K562 (cell line): ENCODE results near the gene RNF43. TPM values are rescaled to one million over a fixed set of nuclear protein-coding genes. Genes with fewer than 3 reads are reported as not detected.

Experiments used
- BRCA1 ChIP-seq, 2 experiments: fragments of 450-650 bp in 1 of 2; sonication (generic) in 1 of 2; formaldehyde crosslinking in 1 of 2; IDR thresholded peaks; 2 replicates each; pipeline versions ENCODE4 v1.5.0 to v1.6.1; 2017 to 2020; ENCODE audit warnings: mild to moderate bottlenecking in 1 of 2, missing genetic modification reagents in 1 of 2
- CREB1 ChIP-seq, 2 experiments: sonication (generic) in 1 of 2; formaldehyde crosslinking in 1 of 2; IDR thresholded peaks; 2 replicates each; pipeline versions ENCODE4 v1.6.1 to v1.8.0; 2012 to 2022; ENCODE audit warnings: inconsistent platforms in 1 of 2, mild to moderate bottlenecking in 1 of 2, missing genetic modification reagents in 1 of 2, moderate library complexity in 1 of 2
- GABPB1 ChIP-seq: sonication (generic); formaldehyde crosslinking; IDR thresholded peaks from 2 replicates; pipeline ENCODE4 v1.8.0; 2022; ENCODE audit warnings: mild to moderate bottlenecking, missing genetic modification reagents
- HOXB6 ChIP-seq: fragments of 250-450 bp; sonication (Bioruptor Pico); IDR thresholded peaks from 2 replicates; pipeline ENCODE4 v1.5.1; 2022; ENCODE audit warnings: mild to moderate bottlenecking, borderline replicate concordance
- KDM4B ChIP-seq, 2 experiments: fragments of 450-650 bp in 1 of 2; sonication (generic) in 1 of 2; IDR thresholded peaks; 2 replicates each; pipeline ENCODE4 v1.6.1; 2016 to 2017; ENCODE audit warnings: borderline replicate concordance in 2 of 2, antibody characterized with exemption in 1 of 2, low read depth in 1 of 2, mild to moderate bottlenecking in 1 of 2
- NFIX ChIP-seq: fragments of 250-450 bp; sonication (Bioruptor Pico); IDR thresholded peaks from 2 replicates; pipeline ENCODE4 v1.4.0; 2020; ENCODE audit warnings: low read depth, mild to moderate bottlenecking, moderate library complexity
- PCBP1 ChIP-seq: fragments of 200-400 bp; formaldehyde crosslinking; IDR thresholded peaks from 2 replicates; pipeline ENCODE4 v1.6.1; 2018; ENCODE audit warnings: mild to moderate bottlenecking, low read depth, low read length; ENCODE audit not compliant: poor library complexity, severe bottlenecking
- PKNOX1 ChIP-seq: fragments of 450-650 bp; IDR thresholded peaks from 2 replicates; pipeline ENCODE4 v1.6.1; 2016
- SMARCE1 ChIP-seq: fragments of 450-650 bp; IDR thresholded peaks from 2 replicates; pipeline ENCODE4 v1.7.1; 2016; ENCODE audit warnings: mild to moderate bottlenecking
- XRCC3 ChIP-seq: fragments of 450-650 bp; IDR thresholded peaks from 2 replicates; pipeline ENCODE4 v1.6.1; 2017; ENCODE audit warnings: mild to moderate bottlenecking, moderate library complexity
- ZBTB49 ChIP-seq: sonication (generic); formaldehyde crosslinking; IDR thresholded peaks from 2 replicates; pipeline ENCODE4 v1.8.0; 2022; ENCODE audit warnings: missing genetic modification reagents, mild to moderate bottlenecking, borderline replicate concordance
- ZMIZ1 ChIP-seq, 2 experiments: fragments of 150-350 bp in 1 of 2; IDR thresholded peaks; 2 replicates each; pipeline ENCODE4 v1.6.1; 2012 to 2016; ENCODE audit warnings: low read depth in 2 of 2, low read length in 2 of 2, mild to moderate bottlenecking in 1 of 2, moderate library complexity in 1 of 2
- ZNF696 ChIP-seq: fragments of 250-450 bp; sonication (Bioruptor Pico); conservative IDR thresholded peaks from 2 replicates; pipeline ENCODE4 v1.4.0; 2020; ENCODE audit warnings: mild to moderate bottlenecking, moderate library complexity
- polyA plus RNA-seq, 8 experiments: library from polyadenylated mRNA; depleted of rRNA in 4 of 8; stranded (reverse) in 5 of 8; unstranded in 3 of 8; fragments of >200 nt; fragmentation: Nextera tagmentation in 2 of 8; fragmentation: Illumina TruSeq in 1 of 8; extraction: Ambion mirVana in 2 of 8; extraction: Trizol in 1 of 8; gene quantifications; 2 replicates each; pipeline versions ENCODE4 v1.2.1 to v1.2.3, GENCODE V29; 2011 to 2014; ENCODE audit warnings: inconsistent platforms in 1 of 8, missing spikeins in 1 of 8
- total RNA-seq, 7 experiments: library from RNA; depleted of rRNA in 6 of 7; stranded (reverse); fragments of >200 nt in 6 of 7; fragmentation: Illumina TruSeq in 2 of 7; extraction: Trizol in 2 of 7; gene quantifications; 2 replicates each; pipeline versions ENCODE4 v1.2.1 to v1.2.3, GENCODE V29; 2011 to 2021; ENCODE audit warnings: low replicate concordance in 1 of 7
- TF ChIP-seq, protein P1 (sequence below), 2 experiments: fragments of 250-450 bp in 1 of 2; fragments of 450-650 bp in 1 of 2; sonication (Bioruptor Pico) in 1 of 2; IDR thresholded peaks; 2 replicates each; pipeline versions ENCODE4 v1.6.1 to v1.8.0; 2016 to 2021; ENCODE audit warnings: mild to moderate bottlenecking in 2 of 2, moderate library complexity in 2 of 2, missing compliant biosample characterization in 1 of 2, missing genetic modification characterization in 1 of 2
- TF ChIP-seq, protein P2 (sequence below): IDR thresholded peaks from 3 replicates; pipeline ENCODE4 v1.6.1; 2011; ENCODE audit warnings: borderline replicate concordance, mild to moderate bottlenecking, moderate library complexity; ENCODE audit not compliant: insufficient read length; ENCODE audit errors: extremely low read depth

Gene RNF43
- total and polyA plus RNA-seq, 9 of the 15 experiments (the other 6 are each of a cell fraction or from before 2014, with no cell fraction given), result 0.29 to 2.7 (median 1.4) TPM

GRCh38 chr17:58387834-58388233 is 29.5 kb downstream of the RNF43 start (continued):
- TF ChIP-seq XRCC3, result no peak
- no peak for TF ChIP-seq HOXB6 (CRISPR knock-in tag)
- TF ChIP-seq, protein P1, sequence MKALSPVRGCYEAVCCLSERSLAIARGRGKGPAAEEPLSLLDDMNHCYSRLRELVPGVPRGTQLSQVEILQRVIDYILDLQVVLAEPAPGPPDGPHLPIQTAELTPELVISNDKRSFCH (CRISPR knock-in tag; IDR thresholded peaks at IDR 0.05), result no peak
- TF ChIP-seq, protein P1 (tag; IDR thresholded peaks at IDR 0.05), result no peak
- TF ChIP-seq ZNF696 (CRISPR knock-in tag), result no peak
- TF ChIP-seq, protein P2, sequence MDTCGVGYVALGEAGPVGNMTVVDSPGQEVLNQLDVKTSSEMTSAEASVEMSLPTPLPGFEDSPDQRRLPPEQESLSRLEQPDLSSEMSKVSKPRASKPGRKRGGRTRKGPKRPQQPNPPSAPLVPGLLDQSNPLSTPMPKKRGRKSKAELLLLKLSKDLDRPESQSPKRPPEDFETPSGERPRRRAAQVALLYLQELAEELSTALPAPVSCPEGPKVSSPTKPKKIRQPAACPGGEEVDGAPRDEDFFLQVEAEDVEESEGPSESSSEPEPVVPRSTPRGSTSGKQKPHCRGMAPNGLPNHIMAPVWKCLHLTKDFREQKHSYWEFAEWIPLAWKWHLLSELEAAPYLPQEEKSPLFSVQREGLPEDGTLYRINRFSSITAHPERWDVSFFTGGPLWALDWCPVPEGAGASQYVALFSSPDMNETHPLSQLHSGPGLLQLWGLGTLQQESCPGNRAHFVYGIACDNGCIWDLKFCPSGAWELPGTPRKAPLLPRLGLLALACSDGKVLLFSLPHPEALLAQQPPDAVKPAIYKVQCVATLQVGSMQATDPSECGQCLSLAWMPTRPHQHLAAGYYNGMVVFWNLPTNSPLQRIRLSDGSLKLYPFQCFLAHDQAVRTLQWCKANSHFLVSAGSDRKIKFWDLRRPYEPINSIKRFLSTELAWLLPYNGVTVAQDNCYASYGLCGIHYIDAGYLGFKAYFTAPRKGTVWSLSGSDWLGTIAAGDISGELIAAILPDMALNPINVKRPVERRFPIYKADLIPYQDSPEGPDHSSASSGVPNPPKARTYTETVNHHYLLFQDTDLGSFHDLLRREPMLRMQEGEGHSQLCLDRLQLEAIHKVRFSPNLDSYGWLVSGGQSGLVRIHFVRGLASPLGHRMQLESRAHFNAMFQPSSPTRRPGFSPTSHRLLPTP, result no peak
- no peak for TF ChIP-seq KDM4B (IDR thresholded peaks at IDR 0.05; ENCODE audit: borderline replicate concordance in 2 of 2, low read depth in 1 of 2)
- peak; percentile 93 for TF ChIP-seq SMARCE1
- no peak for TF ChIP-seq CREB1 (IDR thresholded peaks at IDR 0.05)
- TF ChIP-seq CREB1 (CRISPR knock-in tag; IDR thresholded peaks at IDR 0.05), result no peak
- TF ChIP-seq BRCA1 (IDR thresholded peaks at IDR 0.05), result no peak
- TF ChIP-seq BRCA1 (CRISPR knock-in tag; IDR thresholded peaks at IDR 0.05), result no peak
- TF ChIP-seq PCBP1, result no peak
- no peak for TF ChIP-seq GABPB1 (CRISPR knock-in tag)
- no peak for TF ChIP-seq ZMIZ1 (IDR thresholded peaks at IDR 0.05; ENCODE audit: low read depth in 2 of 2, low read length in 2 of 2)
- TF ChIP-seq ZBTB49 (CRISPR knock-in tag), result no peak
- TF ChIP-seq PKNOX1, result no peak
- TF ChIP-seq NFIX (CRISPR knock-in tag), result no peak
